GM23338 (cell line): ENCODE measurements around the gene BMPR2. TPM values are rescaled to one million over a fixed set of nuclear protein-coding genes. Genes with fewer than 3 reads are reported as not detected.

Source experiments
- ATAC-seq: fragments of 200-7000 bp; cut with Tn5 transposase; 3 replicates; pipeline ENCODE4 v1.9.1; 2020
- DNase-seq: peaks from one replicate; pipeline ENCODE4 v3.0.0-alpha.2; 2015; ENCODE audit warnings: low spot score
- H2AFZ ChIP-seq: fragments of 200-600 bp; sonication (generic); 2 replicates; pipeline ENCODE4 v1.8.0; 2016; ENCODE audit warnings: antibody characterized with exemption, mild to moderate bottlenecking, moderate library complexity
- H3F3A ChIP-seq: fragments of 200-600 bp; sonication (generic); replicated peaks from 2 replicates; pipeline ENCODE4 v1.8.0; 2017; ENCODE audit warnings: antibody characterized with exemption, mixed run types, low read depth
- H3K27ac ChIP-seq: fragments of 200-600 bp; sonication (generic); 2 replicates; pipeline ENCODE4 v1.6.1; 2016; ENCODE audit warnings: low read depth
- H3K27me3 ChIP-seq: fragments of 200-600 bp; sonication (generic); 2 replicates; pipeline ENCODE4 v1.8.0; 2016; ENCODE audit warnings: mild to moderate bottlenecking, mixed run types, moderate library complexity; ENCODE audit not compliant: insufficient read depth
- H3K36me3 ChIP-seq: fragments of 200-600 bp; sonication (generic); 2 replicates; pipeline ENCODE4 v1.8.0; 2016; ENCODE audit warnings: mild to moderate bottlenecking; ENCODE audit not compliant: insufficient read depth
- H3K4me1 ChIP-seq: fragments of 200-600 bp; sonication (generic); 2 replicates; pipeline ENCODE4 v1.8.0; 2016; ENCODE audit warnings: mild to moderate bottlenecking, moderate library complexity; ENCODE audit not compliant: insufficient read depth
- H3K4me2 ChIP-seq: fragments of 200-600 bp; sonication (generic); 2 replicates; pipeline ENCODE4 v1.7.1; 2017; ENCODE audit warnings: mixed run types
- H3K4me3 ChIP-seq: fragments of 200-600 bp; sonication (generic); 2 replicates; pipeline ENCODE4 v1.6.1; 2016; ENCODE audit warnings: mixed run types
- H3K79me2 ChIP-seq: fragments of 200-600 bp; sonication (generic); replicated peaks from 2 replicates; pipeline ENCODE4 v1.8.0; 2017; ENCODE audit warnings: mild to moderate bottlenecking; ENCODE audit not compliant: insufficient read depth
- H3K9me2 ChIP-seq: fragments of 200-600 bp; sonication (generic); 2 replicates; pipeline ENCODE4 v1.8.0; 2017; ENCODE audit not compliant: insufficient read depth
- H4K20me1 ChIP-seq: fragments of 200-600 bp; sonication (generic); replicated peaks from 2 replicates; pipeline ENCODE4 v1.8.0; 2017; ENCODE audit warnings: mild to moderate bottlenecking; ENCODE audit not compliant: insufficient read depth
- H3K27ac Mint-ChIP-seq: 2 replicates; pipeline ENCODE4 v1.8.0; 2020; ENCODE audit warnings: inconsistent platforms, mild to moderate bottlenecking, moderate library complexity, mixed read lengths
- H3K27me3 Mint-ChIP-seq: 3 replicates; pipeline ENCODE4 v1.8.0; 2022; ENCODE audit warnings: low read depth, mild to moderate bottlenecking, moderate library complexity, mixed read lengths, inconsistent platforms; ENCODE audit not compliant: insufficient read depth, poor library complexity
- H3K36me3 Mint-ChIP-seq: 3 replicates; pipeline ENCODE4 v1.8.0; 2021; ENCODE audit warnings: low read depth, mild to moderate bottlenecking, inconsistent platforms, moderate library complexity, mixed read lengths
- H3K4me1 Mint-ChIP-seq: 3 replicates; pipeline ENCODE4 v1.8.0; 2020; ENCODE audit warnings: mild to moderate bottlenecking, inconsistent platforms, mixed read lengths
- H3K4me3 Mint-ChIP-seq: 3 replicates; pipeline ENCODE4 v1.8.0; 2021; ENCODE audit warnings: moderate library complexity, mild to moderate bottlenecking, inconsistent platforms, mixed read lengths
- H3K9me3 Mint-ChIP-seq: 3 replicates; pipeline ENCODE4 v1.8.0; 2020; ENCODE audit warnings: moderate library complexity, mild to moderate bottlenecking, inconsistent platforms, mixed read lengths
- ETS1 ChIP-seq: IDR thresholded peaks from 2 replicates; pipeline ENCODE4 v1.6.1; 2016; ENCODE audit warnings: antibody characterized with exemption
- EZH2 ChIP-seq: fragments of 200-600 bp; sonication (generic); IDR thresholded peaks from one replicate; pipeline ENCODE4 v1.8.0; 2017; ENCODE audit warnings: antibody characterized with exemption, mild to moderate bottlenecking, low read depth; ENCODE audit not compliant: unreplicated experiment
- JUNB ChIP-seq: IDR thresholded peaks from one replicate; pipeline ENCODE4 v1.6.1; 2016; ENCODE audit warnings: antibody characterized with exemption; ENCODE audit not compliant: unreplicated experiment
- POLR2AphosphoS5 ChIP-seq: IDR thresholded peaks from 2 replicates; pipeline ENCODE4 v1.6.1; 2016; ENCODE audit warnings: antibody characterized with exemption, low read depth
- polyA plus RNA-seq: library from polyadenylated mRNA; unstranded; fragments of >200 nt; fragmentation: Nextera tagmentation; extraction: Ambion mirVana; gene quantifications from 2 replicates; pipeline ENCODE4 v1.2.1, GENCODE V29; 2016
- total RNA-seq: library from RNA; depleted of rRNA; stranded (reverse); fragments of >200 nt; shearing (Covaris generic); gene quantifications from 2 replicates; pipeline ENCODE4 v1.2.3, GENCODE V29; 2014
- TF ChIP-seq, protein P1 (sequence below): fragments of 250-450 bp; sonication (Bioruptor Pico); IDR thresholded peaks from 2 replicates; pipeline ENCODE4 v1.5.0; 2020; ENCODE audit warnings: mild to moderate bottlenecking, moderate library complexity

Gene BMPR2
- total and polyA plus RNA-seq, 2 experiments from 2014 or later = 6.7 to 21.6 TPM

DNA sequence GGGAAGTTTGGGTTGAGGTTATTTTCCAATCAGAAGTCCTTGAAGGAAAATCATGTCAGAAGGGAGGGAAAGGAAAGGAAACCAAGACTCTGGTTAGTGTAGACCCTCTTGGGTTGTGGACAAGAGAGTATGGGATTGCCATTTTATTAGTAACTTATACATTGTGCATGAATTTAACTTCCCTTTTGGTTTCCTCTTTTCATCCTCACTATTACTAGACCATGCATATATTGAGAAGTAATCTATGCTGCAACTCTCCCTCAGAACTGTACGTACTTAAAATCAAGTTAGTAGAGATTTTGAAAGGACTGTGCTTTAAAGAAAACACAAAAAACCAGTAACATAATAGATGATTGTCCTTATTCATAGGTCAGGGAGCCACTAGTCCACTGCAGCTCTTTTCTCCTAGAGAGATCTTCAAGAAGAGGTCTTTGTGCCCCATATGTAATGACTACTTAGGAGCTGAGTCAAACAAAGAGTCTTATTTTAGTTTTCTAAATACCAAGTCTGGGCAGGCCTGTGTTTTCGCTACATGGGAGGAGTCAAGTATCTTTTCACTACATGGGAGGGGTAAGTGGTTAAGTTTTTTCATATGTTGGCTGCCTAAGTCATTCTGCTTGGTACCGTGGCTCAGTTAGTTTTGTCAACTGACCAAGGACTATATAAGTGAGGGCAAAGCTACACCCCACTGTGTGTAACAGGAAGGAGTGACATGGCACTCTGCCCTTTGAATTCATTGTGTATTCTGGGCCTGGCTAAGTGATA, 233.4 kb downstream of the BMPR2 start:
- Histone ChIP-seq H3K4me2 (no peak overlapping the region), H3K4me1 (no peaks in the 10 kb centered on the region)

More for the DNA sequence above, 233.4 kb downstream of the BMPR2 start:
- H3K27ac Mint-ChIP-seq = no peak overlapping the region
- Histone ChIP-seq H2AFZ (no peak overlapping the region), H3K9me2 (no peaks in the 10 kb centered on the region), H3F3A (no peaks in the 10 kb centered on the region), H3K27ac (no peak overlapping the region), H3K4me3 (no peak overlapping the region), H3K27me3 (no peaks in the 10 kb centered on the region), H4K20me1 (no peaks in the 10 kb centered on the region), H3K79me2 (no peaks in the 10 kb centered on the region), H3K36me3 (no peaks in the 10 kb centered on the region)
- no peak for DNase-seq
- H3K4me1 Mint-ChIP-seq = peaks cover 3% of the 10 kb centered on the region; the same call in 1 of the 3 replicates
- TF ChIP-seq EZH2 (no peak), ETS1 (no peak), POLR2AphosphoS5 (no peak), JUNB (no peak)
- TF ChIP-seq, protein P1, sequence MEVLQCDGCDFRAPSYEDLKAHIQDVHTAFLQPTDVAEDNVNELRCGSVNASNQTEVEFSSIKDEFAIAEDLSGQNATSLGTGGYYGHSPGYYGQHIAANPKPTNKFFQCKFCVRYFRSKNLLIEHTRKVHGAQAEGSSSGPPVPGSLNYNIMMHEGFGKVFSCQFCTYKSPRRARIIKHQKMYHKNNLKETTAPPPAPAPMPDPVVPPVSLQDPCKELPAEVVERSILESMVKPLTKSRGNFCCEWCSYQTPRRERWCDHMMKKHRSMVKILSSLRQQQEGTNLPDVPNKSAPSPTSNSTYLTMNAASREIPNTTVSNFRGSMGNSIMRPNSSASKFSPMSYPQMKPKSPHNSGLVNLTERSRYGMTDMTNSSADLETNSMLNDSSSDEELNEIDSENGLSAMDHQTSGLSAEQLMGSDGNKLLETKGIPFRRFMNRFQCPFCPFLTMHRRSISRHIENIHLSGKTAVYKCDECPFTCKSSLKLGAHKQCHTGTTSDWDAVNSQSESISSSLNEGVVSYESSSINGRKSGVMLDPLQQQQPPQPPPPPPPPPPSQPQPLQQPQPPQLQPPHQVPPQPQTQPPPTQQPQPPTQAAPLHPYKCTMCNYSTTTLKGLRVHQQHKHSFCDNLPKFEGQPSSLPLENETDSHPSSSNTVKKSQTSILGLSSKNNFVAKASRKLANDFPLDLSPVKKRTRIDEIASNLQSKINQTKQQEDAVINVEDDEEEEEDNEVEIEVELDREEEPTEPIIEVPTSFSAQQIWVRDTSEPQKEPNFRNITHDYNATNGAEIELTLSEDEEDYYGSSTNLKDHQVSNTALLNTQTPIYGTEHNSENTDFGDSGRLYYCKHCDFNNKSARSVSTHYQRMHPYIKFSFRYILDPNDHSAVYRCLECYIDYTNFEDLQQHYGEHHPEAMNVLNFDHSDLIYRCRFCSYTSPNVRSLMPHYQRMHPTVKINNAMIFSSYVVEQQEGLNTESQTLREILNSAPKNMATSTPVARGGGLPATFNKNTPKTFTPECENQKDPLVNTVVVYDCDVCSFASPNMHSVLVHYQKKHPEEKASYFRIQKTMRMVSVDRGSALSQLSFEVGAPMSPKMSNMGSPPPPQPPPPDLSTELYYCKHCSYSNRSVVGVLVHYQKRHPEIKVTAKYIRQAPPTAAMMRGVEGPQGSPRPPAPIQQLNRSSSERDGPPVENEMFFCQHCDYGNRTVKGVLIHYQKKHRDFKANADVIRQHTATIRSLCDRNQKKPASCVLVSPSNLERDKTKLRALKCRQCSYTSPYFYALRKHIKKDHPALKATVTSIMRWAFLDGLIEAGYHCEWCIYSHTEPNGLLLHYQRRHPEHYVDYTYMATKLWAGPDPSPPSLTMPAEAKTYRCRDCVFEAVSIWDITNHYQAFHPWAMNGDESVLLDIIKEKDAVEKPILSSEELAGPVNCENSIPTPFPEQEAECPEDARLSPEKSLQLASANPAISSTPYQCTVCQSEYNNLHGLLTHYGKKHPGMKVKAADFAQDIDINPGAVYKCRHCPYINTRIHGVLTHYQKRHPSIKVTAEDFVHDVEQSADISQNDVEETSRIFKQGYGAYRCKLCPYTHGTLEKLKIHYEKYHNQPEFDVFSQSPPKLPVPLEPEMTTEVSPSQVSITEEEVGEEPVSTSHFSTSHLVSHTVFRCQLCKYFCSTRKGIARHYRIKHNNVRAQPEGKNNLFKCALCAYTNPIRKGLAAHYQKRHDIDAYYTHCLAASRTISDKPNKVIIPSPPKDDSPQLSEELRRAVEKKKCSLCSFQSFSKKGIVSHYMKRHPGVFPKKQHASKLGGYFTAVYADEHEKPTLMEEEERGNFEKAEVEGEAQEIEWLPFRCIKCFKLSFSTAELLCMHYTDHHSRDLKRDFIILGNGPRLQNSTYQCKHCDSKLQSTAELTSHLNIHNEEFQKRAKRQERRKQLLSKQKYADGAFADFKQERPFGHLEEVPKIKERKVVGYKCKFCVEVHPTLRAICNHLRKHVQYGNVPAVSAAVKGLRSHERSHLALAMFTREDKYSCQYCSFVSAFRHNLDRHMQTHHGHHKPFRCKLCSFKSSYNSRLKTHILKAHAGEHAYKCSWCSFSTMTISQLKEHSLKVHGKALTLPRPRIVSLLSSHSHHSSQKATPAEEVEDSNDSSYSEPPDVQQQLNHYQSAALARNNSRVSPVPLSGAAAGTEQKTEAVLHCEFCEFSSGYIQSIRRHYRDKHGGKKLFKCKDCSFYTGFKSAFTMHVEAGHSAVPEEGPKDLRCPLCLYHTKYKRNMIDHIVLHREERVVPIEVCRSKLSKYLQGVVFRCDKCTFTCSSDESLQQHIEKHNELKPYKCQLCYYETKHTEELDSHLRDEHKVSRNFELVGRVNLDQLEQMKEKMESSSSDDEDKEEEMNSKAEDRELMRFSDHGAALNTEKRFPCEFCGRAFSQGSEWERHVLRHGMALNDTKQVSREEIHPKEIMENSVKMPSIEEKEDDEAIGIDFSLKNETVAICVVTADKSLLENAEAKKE = no peak
- no peaks in the 10 kb centered on the region for H3K27me3 Mint-ChIP-seq
- no peak for ATAC-seq
- no peaks in the 10 kb centered on the region for H3K9me3 Mint-ChIP-seq
- no peak overlapping the region for H3K4me3 Mint-ChIP-seq
- H3K36me3 Mint-ChIP-seq = no peaks in the 10 kb centered on the region
